HG03354 (cell line): ENCODE results near the gene FAM167B.

ENCODE experiments used
- ATAC-seq: cut with Tn5 transposase; IDR thresholded peaks from one replicate; pipeline ENCODE4 v1.9.1; 2021; ENCODE audit warnings: mild to moderate bottlenecking; ENCODE audit not compliant: unreplicated experiment, poor library complexity, severe bottlenecking

The FAM167B gene

GRCh38 chr1:32246888-32247273, at the start of gene FAM167B:
Gene FAM167B, plus strand, starts transcription at chr1:32247222. Its CDS starts 200 bp downstream, at chr1:32247422.
- ATAC-seq, result no peak

- no peak for ATAC-seq
These were observed 49.2 kb upstream of the FAM167B start for GRCh38 chr1:32197837-32198236.

GRCh38 chr1:32198237-32199042, 48.6 kb upstream of the FAM167B start:
- no peak for ATAC-seq

GRCh38 chr1:32199043-32199716, 47.8 kb upstream of the FAM167B start:
- no peak for ATAC-seq

- ATAC-seq, result no peak
These were observed 47.3 kb upstream of the FAM167B start for GRCh38 chr1:32199717-32200072.

- ATAC-seq, result no peak
These were observed 46.6 kb upstream of the FAM167B start, which contains the start of gene CCDC28B for GRCh38 chr1:32200226-32201010. Gene CCDC28B, plus strand, starts transcription at chr1:32200595. Its CDS starts 1,341 bp downstream, at chr1:32201936.

GRCh38 chr1:32201011-32201855, 45.8 kb upstream of the FAM167B start:
- ATAC-seq, result peak; percentile 35

- no peak for ATAC-seq
These were observed 42.1 kb upstream of the FAM167B start for GRCh38 chr1:32204943-32205361.

GRCh38 chr1:32205401-32206370, 41.3 kb upstream of the FAM167B start, which contains the start of gene IQCC:
Gene IQCC, plus strand, starts transcription at chr1:32205671. Its CDS starts 11 bp downstream, at chr1:32205682.
- peak; percentile 60 for ATAC-seq

- no peak for ATAC-seq
These were observed 38.6 kb upstream of the FAM167B start for GRCh38 chr1:32208469-32208868.

GRCh38 chr1:32208891-32209328, 38.1 kb upstream of the FAM167B start, which contains the start of gene DCDC2B:
Gene DCDC2B, plus strand, starts transcription at chr1:32209089. Its CDS starts 5 bp downstream, at chr1:32209094.
- ATAC-seq, result no peak

GRCh38 chr1:32215629-32216480, 31.2 kb upstream of the FAM167B start:
- no peak for ATAC-seq

- ATAC-seq, result no peak
These were observed 30.5 kb upstream of the FAM167B start for GRCh38 chr1:32216566-32216965.

GRCh38 chr1:32219022-32219421, 28.0 kb upstream of the FAM167B start:
- ATAC-seq, result no peak

- ATAC-seq, result no peak
These were observed 26.1 kb upstream of the FAM167B start for GRCh38 chr1:32220746-32221580.

- no peak for ATAC-seq
These were observed 25.4 kb upstream of the FAM167B start for GRCh38 chr1:32221581-32221979.
